Epithelial cell of esophagus (primary cell): ENCODE measurements around the gene SYP.

Experiments used
- DNase-seq: peaks from one replicate; pipeline ENCODE4 v3.0.0; 2010; ENCODE audit warnings: low read depth
- H3K4me3 ChIP-seq: 2 replicates; pipeline ENCODE4 v1.5.1; 2011; ENCODE audit warnings: mild to moderate bottlenecking, low read length, control low read depth
- TF ChIP-seq, protein P1 (sequence below): IDR thresholded peaks from 2 replicates; pipeline ENCODE4 v1.5.1; 2011; ENCODE audit warnings: low read depth, mild to moderate bottlenecking, low read length, control low read depth, inconsistent platforms; ENCODE audit not compliant: insufficient read depth; ENCODE audit errors: missing control alignments

The SYP gene

DNA sequence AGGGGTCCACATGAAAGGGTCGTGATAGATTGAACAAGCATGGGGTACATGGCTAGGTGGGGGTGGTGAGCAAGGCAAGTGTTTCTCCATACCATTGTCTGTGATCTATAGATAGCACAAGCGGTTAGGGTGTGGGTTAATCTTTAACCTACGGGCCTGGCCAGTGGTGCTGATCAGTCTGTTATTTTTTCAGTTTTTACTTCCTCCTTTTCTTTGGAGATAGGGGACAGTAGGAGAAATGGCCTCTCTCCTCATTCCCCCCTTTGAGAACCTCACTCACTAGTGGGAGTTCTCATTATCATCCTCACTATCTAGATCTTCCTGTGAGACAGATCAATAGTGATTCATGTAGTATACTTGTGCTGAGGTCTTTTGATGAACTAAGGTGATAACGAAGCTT lies 60.3 kb downstream of the SYP start:
- no peak overlapping the region for H3K4me3 ChIP-seq
- TF ChIP-seq, protein P1, sequence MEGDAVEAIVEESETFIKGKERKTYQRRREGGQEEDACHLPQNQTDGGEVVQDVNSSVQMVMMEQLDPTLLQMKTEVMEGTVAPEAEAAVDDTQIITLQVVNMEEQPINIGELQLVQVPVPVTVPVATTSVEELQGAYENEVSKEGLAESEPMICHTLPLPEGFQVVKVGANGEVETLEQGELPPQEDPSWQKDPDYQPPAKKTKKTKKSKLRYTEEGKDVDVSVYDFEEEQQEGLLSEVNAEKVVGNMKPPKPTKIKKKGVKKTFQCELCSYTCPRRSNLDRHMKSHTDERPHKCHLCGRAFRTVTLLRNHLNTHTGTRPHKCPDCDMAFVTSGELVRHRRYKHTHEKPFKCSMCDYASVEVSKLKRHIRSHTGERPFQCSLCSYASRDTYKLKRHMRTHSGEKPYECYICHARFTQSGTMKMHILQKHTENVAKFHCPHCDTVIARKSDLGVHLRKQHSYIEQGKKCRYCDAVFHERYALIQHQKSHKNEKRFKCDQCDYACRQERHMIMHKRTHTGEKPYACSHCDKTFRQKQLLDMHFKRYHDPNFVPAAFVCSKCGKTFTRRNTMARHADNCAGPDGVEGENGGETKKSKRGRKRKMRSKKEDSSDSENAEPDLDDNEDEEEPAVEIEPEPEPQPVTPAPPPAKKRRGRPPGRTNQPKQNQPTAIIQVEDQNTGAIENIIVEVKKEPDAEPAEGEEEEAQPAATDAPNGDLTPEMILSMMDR: no peak
- no peak for DNase-seq
